GM06990 (cell line): ENCODE data around the gene APRT.

Experiments
- DNase-seq: peaks from one replicate; pipeline ENCODE4 v3.0.0-alpha.2; 2011; ENCODE audit not compliant: insufficient read length; ENCODE audit errors: extremely low read depth
- H3K27me3 ChIP-seq: replicated peaks from 2 replicates; pipeline ENCODE4 v1.6.0; 2011; ENCODE audit warnings: low read length; ENCODE audit not compliant: control insufficient read depth, insufficient read depth
- H3K36me3 ChIP-seq: 2 replicates; pipeline ENCODE4 v1.5.1; 2011; ENCODE audit warnings: low read length; ENCODE audit not compliant: control insufficient read depth, insufficient read depth
- H3K4me3 ChIP-seq: replicated peaks from 2 replicates; pipeline ENCODE4 v1.5.1; 2011; ENCODE audit warnings: low read depth, mild to moderate bottlenecking, control low read depth, low read length
- CTCF ChIP-seq: IDR thresholded peaks from 2 replicates; pipeline ENCODE4 v1.5.1; 2011; ENCODE audit warnings: low read length, control low read depth, mild to moderate bottlenecking, inconsistent platforms; ENCODE audit not compliant: insufficient read depth, poor library complexity, severe bottlenecking

The APRT gene

GRCh38 chr16:88844419-88845036, 32.8 kb upstream of the APRT start:
- Histone ChIP-seq H3K27me3 (no peaks in the 10 kb centered on the region), H3K4me3 (no peak overlapping the region), H3K36me3 (peaks cover 8% of the 10 kb centered on the region)
- TF ChIP-seq CTCF, result peak; percentile 25
- DNase-seq, result no peak

- H3K36me3 ChIP-seq, result peaks cover 8% of the 10 kb centered on the region
- no peak for DNase-seq
- no peak for TF ChIP-seq CTCF
- H3K4me3 ChIP-seq, result no peak overlapping the region
- no peaks in the 10 kb centered on the region for H3K27me3 ChIP-seq
These were observed 31.5 kb upstream of the APRT start for GRCh38 chr16:88843256-88843655.

- DNase-seq, result no peak
- H3K4me3 ChIP-seq, result no peak overlapping the region
- no peaks in the 10 kb centered on the region for H3K27me3 ChIP-seq
- no peak for TF ChIP-seq CTCF
- peaks cover 8% of the 10 kb centered on the region for H3K36me3 ChIP-seq
These were observed 31.1 kb upstream of the APRT start for GRCh38 chr16:88842806-88843205.

- Histone ChIP-seq H3K4me3 (no peak overlapping the region), H3K36me3 (peaks cover 8% of the 10 kb centered on the region), H3K27me3 (no peaks in the 10 kb centered on the region)
- TF ChIP-seq CTCF, result no peak
- DNase-seq, result no peak
These were observed 30.6 kb upstream of the APRT start for GRCh38 chr16:88842308-88842756.

- DNase-seq, result no peak
- peaks cover 8% of the 10 kb centered on the region for H3K36me3 ChIP-seq
- no peaks in the 10 kb centered on the region for H3K27me3 ChIP-seq
- TF ChIP-seq CTCF, result no peak
- H3K4me3 ChIP-seq, result no peak overlapping the region
These were observed 30.0 kb upstream of the APRT start for GRCh38 chr16:88841521-88842307.
